ENCODE measurements around the gene CPNE5. TPM values are rescaled to one million over a fixed set of nuclear protein-coding genes. Genes with fewer than 3 reads are reported as not detected.

The CPNE5 gene
- total RNA-seq, 1 donor from 2014 or later, result 2.7 TPM

DNA sequence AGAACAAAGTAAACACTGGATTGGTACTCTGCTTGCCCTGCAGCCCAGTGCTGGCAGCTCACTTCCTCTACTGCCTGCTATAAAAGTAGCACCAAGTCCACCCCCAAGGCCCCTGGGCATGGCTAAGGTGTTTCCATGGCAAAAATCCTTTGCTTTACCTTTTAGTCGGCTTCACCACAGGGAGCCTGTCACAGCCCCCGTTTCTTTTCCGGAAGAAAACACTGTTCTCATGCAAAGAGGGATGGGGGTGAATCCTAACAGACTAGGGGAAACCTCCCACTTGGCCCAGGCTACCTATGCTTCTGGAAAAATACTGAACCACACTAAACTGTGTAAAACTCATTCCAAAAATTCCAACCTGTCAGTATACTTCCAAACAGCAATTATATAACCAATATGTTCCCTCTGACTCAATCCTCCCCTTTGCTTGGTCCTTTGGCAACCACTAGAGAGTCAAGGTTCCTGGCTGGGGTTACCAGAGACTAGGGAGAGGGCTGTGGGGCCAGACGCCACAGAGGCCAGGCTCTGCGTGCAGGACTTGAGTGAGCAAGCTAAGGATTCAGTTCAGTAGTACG is 19.2 kb upstream of the CPNE5 start:
- intact Hi-C loops (cut with micrococcal nuclease), result no loop called here

DNA sequence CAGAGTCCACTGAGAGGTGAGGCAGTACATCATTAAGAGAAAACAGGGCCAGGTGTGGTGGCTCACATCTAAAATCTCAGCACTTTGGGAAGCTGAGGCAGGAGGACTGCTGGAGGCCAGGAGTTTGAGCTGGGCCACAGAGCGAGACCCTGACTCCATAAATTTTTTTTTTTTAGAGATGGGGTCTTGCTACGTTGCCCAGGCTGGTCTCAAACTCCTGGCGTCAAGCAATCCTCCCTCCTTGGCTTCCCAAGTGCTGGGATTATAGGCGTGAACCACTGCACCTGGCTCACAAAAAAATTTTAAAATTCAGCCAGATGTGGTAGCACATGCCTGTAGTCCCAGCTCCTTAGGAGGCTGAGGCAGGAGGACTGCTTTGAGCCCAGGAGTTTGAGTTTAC is 18.1 kb upstream of the CPNE5 start:
- intact Hi-C loops (cut with micrococcal nuclease), result no loop called here

DNA sequence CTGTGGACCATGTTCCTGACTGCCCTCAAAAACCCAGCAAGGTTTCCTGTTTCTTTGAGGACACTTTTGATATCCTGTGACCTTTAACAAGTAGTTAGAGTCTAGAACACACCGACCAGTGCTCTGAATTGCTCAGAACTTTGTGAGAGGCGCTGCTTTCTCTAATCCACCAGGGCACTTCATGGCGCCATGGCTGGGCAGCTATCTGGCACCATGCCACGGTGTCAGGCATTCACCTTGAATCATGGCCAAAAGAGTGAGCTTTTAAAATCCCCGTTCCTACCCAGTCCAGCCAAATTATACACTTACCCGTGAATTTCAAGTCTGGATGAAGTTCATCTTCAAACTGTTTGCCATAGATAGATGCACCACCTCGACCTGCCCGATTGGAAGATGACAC is 17.0 kb upstream of the CPNE5 start:
- intact Hi-C loops (cut with micrococcal nuclease), result no loop called here

DNA sequence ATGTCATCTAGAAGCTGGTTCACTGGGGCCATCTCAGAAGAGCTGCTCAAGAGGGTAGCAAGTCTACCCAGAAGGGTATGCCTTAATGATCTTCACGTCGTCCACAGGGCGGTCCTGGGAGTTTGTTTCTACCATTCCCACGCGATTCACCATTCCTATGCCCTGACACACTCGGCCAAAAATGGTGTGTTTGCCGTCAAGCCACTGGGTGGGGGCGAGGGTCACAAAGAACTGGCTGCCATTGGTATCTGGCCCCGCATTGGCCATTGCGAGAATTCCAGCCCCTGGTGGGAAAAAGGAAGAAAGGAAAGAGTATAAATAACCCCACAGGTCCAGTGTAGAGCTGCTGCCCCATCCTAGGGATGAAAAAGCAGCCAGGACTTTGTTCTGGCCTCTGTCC is 16.5 kb upstream of the CPNE5 start:
- intact Hi-C loops (cut with micrococcal nuclease), result no loop called here

DNA sequence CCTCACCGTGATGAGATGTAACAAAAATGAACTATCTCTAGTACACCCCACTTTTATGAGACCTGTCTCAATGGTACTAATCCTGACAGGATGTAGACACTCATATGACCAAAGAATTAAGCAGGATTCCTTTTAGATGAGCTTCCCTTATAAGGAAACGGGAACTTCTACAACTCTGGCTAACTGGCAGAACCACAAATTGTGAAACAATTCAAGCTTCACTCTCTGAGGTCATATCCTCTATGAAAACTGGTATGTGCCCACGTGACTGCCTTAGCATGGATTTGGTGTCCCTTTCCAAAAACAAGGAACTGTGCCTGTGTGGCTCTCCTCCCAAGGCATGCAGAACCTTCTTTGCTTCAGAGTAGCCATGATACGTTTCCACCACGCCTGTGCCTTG is 14.1 kb upstream of the CPNE5 start:
- intact Hi-C loops (cut with micrococcal nuclease), result no loop called here

DNA sequence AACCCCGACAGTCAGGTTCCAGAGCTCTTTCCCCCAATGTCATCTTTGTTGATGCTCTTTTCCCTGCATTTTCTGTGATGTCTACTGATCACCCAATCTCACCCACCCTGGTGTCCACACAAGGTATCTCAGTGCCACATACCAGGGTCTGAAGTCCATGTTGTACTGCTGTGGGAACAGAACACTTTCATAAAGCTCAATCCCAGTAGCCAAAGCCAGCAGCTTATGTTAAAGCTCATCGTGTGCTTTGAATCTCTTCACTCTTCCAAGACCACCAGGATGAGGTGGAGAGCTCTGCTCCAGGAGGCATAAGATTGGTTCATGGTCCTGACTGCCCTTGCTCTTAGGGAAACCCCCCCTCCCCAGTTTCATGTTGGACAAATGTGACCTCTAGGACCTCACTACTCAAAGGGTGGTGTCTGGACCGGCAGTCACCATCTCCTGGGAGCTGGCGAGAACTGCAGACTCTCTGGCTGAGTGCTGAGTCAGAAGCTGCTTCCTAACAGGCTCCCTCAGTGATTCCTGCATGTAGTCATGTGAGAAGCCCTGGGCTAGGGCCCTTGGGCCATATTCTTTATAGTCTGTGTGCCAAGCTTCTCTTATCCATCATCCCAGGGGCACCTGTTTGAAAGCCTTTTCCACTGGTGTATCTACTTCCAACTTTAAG is 13.4 kb upstream of the CPNE5 start:
- intact Hi-C loops (cut with micrococcal nuclease), result no loop called here

DNA sequence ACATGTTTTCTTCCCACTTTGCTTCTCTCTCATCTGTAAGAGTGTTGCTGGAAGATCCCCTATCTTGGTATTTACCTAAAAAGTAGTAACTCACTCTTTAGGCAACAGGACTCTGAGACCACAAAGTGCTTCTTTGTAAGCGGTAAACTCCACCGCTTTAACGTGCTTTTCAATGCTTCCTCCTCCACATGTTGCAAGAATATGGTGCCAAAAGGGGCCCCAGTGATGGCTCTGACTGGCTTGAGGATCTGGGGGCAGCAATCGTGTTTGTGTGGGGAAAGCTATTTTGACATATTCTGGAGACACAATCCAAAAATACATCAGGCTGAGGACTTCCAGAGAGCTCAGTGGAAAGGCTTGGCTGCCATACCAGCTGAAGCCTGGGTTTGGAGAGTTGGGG is 12.4 kb upstream of the CPNE5 start:
- intact Hi-C loops (cut with micrococcal nuclease), result loop anchor here (1.0 to 2.0 kb wide), 5 partner anchors 24 to 236 kb away; no protein-coding TSS in a partner anchor

DNA sequence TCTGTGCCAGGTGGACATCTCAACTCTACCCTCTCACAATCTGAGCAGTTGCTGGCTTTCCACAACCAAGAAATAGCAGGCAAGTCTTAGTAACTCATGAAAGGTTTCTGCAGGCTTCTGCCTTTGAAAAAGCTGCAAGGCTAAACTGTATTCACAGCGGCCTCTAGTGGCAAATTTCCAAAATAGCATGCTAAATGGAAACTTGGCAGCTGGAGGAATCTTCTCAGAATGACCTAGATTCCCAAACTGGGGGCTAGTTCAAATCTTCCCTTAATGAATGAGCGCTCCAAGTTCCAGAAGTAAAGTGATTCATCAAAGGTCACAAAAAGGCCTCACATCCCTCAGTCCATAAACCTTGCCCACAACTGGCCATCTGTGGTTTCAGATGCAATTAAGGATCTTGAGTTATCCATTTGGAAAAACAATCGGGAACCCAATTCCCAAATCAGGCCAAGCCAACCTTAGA is 11.9 kb upstream of the CPNE5 start:
- intact Hi-C loops (cut with micrococcal nuclease), result loop anchor here (1.0 to 2.0 kb wide), 5 partner anchors 24 to 236 kb away; no protein-coding TSS in a partner anchor

DNA sequence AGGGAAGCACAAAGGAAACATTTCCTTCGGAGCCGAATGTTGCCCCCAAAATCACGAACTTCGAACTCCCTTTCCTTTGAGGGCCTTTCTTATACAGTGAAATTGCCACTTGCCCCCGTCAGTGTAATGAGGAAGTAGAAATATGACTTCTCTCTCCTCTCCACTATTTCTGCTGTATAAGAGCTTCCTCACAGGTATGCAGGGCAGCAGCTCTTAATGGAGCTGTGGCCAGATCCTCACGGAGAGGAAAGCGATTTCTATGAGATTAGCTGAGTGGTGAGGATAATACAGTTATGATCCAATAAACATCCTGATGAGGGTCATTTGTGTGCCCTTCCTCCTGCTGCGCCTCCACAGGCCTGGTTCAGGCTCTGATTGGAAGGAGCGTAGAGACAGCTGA is 10.8 kb upstream of the CPNE5 start:
- intact Hi-C loops (cut with micrococcal nuclease), result loop anchor here (2.0 kb wide), 1 partner anchor 227 kb away; no protein-coding TSS in a partner anchor

DNA sequence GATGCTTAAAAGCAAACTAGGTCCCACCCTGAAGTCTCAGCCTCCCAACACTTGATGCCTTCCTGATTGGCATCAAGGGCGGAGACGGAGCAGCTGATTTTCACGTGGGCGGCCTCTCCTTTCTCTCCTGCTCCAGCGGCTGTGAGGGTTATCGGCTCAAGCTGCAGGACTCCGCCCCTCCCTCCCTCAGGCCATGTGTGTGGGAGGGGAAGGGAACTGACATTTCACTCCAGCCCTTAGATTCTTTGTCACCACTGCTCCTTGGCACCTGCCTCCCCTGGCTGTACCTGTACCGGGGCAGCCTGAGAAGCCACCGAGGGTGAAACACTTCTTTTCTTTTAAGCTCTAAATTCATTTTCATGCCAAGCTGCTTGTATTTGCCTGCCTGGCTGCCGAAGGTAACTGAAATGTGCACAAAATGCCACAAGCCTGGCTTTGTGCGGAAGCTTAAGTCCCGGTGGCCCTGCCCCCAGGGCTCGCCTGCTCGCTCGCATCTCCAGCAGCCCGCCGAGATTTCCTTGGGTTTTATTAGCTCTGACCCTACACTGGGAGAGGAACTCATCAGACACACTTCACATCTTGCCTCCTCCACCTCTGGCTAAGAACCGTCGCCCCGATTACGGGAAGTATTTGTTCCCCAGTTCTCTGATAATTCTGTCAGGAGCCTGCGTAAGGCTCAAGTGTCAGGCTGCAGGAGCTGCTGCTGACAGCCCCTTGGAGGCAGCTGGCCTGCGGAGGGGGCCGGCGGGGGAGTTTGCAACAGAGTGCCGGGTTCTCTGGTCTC is 9.6 kb upstream of the CPNE5 start:
- intact Hi-C loops (cut with micrococcal nuclease), result no loop called here

DNA sequence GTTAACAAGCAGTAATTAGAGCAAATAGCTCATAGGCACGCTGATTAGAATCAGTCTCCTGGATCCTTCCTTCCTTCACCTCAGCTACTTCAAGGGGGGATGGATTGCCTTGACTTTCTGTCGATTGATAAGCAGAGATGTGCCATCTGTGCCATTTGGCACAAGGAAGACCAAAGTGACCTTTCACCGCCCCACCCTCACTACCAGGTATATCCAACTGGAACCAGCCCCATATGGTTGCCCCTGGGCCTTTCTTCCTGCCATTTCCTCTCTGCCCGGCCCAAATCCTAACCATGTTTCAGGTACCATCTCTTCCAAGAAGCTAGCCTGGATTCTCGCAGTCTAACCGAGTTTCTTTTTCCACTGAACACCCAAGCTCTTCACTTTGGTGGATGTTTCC is 8.7 kb upstream of the CPNE5 start:
- intact Hi-C loops (cut with micrococcal nuclease), result no loop called here

DNA sequence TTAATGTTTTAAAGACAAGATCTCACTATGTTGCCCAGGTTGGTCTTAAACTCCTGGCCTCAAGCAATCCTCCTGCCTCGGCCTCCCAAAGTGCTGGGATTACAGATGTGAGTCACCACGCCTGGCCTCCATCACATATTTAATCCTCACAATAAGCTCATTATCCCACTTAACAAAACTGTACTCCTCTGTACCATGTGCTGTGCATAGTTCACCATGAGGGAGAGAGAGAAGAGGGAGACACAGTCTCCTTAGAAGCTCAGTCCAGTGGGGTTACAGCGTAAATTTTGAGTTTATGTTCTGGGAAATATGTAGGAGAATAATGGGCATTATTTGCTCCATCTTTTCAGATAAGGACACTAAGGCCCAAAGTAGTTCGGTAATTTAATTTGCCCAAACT is 7.9 kb upstream of the CPNE5 start:
- intact Hi-C loops (cut with micrococcal nuclease), result no loop called here

DNA sequence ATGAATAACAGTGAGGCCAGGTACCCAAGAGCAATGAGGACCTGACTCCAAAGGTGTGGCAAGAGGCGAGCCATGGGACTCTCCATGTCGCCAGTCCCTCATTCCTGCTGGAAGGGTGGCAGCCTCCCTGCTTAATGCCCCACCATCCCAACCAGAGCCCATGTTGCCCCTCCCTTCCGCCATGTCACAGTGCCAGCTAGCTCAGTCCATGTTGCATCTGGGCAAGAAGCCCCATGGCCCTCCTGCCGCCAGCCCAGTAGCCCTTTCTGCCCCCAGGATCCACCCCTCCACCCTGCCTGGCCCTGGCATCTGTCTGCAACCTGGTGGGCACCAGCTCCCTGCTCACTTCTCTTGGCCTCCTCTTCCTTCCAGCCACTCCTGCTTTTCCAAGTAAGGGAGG is 6.0 kb upstream of the CPNE5 start:
- intact Hi-C loops (cut with micrococcal nuclease), result no loop called here

DNA sequence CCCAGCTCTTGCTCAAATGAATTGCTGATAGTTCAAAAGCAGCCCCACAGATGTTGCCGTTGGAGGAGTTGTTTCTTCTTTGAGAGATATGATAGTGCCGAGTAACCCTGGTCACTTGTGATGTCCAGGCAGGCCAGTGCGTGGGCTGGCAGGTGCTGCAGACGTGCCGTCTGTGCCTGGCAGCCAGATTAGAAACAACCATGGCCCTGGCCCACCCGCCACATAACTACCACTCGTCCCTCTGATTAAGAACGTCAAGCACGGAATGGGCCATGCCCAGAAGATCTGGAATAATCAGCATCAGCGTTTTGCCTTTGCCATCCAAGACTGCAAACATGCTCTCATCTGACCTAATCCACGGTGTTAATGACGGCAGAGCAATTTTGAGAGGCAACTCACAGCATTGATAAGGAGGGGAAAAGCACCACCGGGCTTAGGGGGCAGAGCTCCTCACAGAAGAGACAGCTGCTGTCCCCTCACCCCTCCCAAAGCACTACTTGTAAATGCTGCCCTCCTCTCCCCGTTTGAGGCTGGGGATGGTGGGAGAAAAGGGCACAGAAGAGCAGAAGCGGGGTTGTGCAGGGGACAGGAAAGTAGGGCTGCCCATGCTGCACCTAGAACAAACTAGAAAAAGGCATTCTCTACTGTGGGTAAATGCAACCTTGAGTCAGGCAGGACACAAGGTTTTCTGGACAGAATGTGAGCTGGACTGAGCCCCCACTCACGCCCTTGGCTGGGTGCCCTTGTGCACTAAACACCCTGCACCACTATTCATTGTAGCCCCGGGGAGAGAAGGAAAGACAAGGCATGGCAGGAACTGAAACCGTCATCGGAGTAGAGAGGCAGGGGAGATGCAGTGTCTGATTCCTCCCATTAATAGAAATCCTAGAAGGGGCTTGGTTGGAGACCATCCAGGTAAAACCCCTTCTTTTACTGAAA is 5.3 kb upstream of the CPNE5 start:
- intact Hi-C loops (cut with micrococcal nuclease), result no loop called here

DNA sequence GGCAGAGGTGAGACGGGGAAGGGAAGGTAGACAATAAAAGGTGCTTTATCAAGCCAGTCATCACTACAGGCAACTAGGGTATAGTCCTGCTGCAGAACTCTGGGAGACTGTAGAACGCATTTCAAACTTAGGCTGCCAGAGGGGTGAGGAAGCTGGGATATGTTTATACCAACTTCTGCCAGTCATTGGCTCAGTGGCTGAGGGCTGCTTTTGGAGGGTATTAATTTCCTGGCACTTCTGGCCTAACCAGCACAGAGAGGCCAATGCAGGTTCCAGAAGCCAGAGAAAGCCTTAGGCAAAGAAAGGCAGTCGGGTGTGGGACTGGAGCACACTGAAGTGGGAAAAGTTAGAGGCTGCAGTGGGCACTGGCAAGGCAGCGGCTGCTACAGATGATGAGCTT is 3.9 kb upstream of the CPNE5 start:
- intact Hi-C loops (cut with micrococcal nuclease), result no loop called here

DNA sequence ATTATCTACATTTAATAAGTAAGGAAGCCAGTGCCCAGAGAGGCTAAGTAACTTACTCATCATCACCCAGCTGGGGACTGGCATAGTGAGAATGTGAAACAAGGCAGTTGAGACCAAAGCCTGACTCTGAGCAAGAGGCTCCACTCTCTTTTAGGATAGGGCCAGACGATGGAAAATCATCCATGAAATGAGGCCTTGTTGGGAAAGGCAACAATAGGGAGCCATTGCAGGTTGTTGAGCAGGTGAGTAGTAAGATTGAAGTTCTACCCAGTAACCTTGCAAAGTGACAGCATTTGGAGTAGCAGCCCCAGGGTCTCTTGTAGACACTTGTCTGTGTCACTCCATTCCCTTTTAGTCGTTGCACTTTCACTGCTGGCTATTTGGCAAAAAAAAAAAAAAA is 2.5 kb upstream of the CPNE5 start:
- intact Hi-C loops (cut with micrococcal nuclease), result no loop called here

DNA sequence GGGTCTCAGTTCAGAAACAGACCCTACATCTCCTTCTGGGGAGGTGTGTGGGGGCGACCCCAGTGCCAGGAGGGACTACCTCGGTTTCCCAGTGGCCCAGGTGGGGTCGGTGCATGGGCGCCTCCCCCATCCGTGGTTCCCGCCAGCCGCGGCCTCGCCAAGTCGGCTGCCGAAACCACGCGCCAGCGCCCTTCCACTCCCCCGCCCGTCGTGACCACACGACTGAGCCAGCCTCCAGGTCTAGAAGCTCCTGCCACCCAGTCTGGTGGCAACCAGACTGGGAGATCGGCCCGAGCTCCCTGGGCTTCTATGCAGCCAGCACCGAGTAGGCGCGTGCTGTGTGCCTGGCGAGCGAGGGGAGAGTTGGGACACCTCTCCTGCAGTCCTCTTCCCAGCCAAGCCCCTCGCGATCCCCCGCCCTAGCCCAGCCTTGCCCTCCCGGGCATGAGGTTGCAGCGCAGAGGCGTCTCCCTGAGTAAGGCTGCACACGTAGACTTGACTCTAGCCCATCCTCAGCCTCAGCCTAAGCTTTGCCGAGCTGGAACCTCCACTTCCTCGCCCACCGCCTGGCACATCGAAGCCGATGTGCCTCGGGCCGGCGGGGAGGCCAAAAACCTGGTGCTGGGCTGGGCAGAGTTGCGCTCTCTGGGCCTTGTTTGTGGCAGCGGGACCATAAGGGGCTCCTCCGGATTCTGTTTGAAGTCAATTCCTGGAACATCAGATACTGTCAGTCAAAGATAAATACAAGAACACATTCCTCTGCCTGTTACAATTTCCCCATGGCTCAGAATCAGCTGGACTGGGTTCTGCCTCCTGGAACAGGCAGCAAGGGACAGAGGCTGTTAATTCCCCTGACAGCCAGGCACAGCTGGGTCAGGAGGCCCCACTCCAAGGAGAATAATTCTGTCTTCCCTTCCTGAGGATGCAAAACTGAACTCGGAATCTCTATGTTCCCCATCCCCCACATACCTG is 1.5 kb upstream of the CPNE5 start:
- intact Hi-C loops (cut with micrococcal nuclease), result no loop called here

DNA sequence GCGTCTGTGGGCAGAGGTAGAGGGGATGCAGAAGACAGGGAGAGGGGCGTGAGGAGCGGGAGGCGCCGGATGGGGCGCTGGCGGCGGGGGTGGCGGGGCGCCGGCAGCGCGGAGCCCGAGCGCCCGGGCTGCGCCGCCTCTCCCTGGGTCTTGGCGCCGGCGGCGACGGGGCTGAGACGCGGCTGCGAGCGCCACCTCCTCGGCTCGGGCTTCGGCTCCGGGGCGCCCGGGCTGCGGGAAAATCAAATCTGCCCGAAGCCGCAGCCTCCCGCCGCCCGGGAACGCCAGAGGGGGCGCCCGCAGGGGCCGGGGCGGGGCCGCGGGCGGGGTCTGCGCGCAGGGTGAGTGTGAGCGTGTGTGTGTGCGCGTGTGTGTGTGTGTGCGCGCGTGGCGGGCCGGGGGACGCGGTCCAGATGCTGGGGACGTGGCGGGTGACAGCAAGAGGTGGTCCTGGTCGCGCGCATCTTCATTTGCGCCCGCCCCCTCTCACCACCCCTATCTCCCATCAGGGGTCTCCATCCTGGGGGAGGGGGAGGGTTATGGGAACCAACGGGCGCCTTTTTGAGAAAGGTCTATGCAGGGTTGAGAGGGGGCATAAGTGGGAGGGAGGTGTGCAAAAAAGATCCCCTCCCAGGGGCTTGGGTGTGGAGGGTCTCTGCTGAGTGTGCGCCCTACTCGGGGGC is 646 bp upstream of the CPNE5 start:
- intact Hi-C loops (cut with micrococcal nuclease), result no loop called here

DNA sequence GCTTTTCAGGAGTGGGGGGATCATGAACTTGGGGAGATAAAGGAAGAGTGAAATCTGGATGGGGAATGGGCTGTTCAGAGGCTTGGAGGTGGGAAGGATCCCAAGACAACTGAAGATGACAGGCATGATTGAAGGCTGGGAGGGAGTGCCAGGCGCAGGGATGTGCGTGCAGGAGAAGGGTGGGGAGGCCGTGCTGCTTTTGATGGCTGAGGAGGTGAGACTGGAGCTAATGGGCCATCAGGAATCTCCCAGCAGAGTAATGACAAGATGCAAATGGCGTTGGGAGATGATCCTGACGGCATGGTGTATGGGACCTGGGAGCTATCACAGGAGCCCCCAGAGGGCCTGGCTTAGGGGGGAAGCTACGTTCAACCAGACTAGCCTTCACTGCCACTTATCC is 1.6 kb downstream of the CPNE5 start:
- intact Hi-C loops (cut with micrococcal nuclease), result no loop called here

DNA sequence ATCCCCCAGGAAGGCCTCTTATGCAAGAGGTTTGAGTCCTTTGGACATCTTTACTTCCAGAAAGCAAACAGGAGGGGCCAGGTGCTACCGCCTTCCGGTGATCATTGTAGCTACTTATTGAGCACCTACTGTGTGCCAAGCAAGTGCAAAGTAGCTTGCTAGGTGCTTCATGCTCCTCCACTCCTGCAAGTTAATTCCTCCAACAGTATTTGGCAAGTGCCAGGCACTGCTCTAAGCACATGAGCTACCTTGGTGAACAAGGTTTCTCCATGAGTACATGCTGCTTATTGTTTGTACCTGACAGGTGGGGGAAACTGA is 2.3 kb downstream of the CPNE5 start:
- intact Hi-C loops (cut with micrococcal nuclease), result no loop called here
